Stomach (tissue), 9 donors: ENCODE data around the gene MTMR2. TPM values are rescaled to one million over a fixed set of nuclear protein-coding genes. Genes with fewer than 3 reads are reported as not detected.
"Not testable (repeated sequence)": the region's sequence is repeated elsewhere in the genome, so short reads cannot be mapped to it uniquely, and the experiment has no call there.

Source experiments
- DNase-seq, 2 donors: peaks; one replicate each; pipeline versions ENCODE4 v3.0.0 to v3.0.0-alpha.2; 2013 to 2019
- H3K27ac ChIP-seq, 5 donors: fragments of 200-600 bp in 4 of 5; sonication (generic) in 4 of 5; one replicate each; pipeline ENCODE4 v1.5.1; 2013 to 2019; ENCODE audit warnings: mild to moderate bottlenecking in 1 of 5, moderate library complexity in 1 of 5
- H3K27me3 ChIP-seq, 3 donors: fragments of 200-600 bp; sonication (generic); one replicate each; pipeline ENCODE4 v1.5.1; 2017 to 2019; ENCODE audit warnings: mixed run types in 1 of 3
- H3K36me3 ChIP-seq, 4 donors: fragments of 200-600 bp; sonication (generic); 1 replicate in 3 of 4; 2 replicates in 1 of 4; pipeline ENCODE4 v1.5.1; 2016 to 2019
- H3K4me1 ChIP-seq, 4 donors: fragments of 200-600 bp; sonication (generic); one replicate each; pipeline ENCODE4 v1.5.1; 2016 to 2019
- H3K4me3 ChIP-seq, 4 donors: fragments of 200-600 bp; sonication (generic) in 3 of 4; one replicate each; pipeline ENCODE4 v1.5.1; 2016 to 2019; ENCODE audit warnings: mild to moderate bottlenecking in 1 of 4
- H3K9me3 ChIP-seq, 4 donors: fragments of 200-600 bp; sonication (generic); one replicate each; pipeline ENCODE4 v1.5.1; 2016 to 2019
- EP300 ChIP-seq: sonication (generic); formaldehyde crosslinking; IDR thresholded peaks from one replicate; pipeline ENCODE4 v1.6.1; 2017; ENCODE audit warnings: antibody characterized with exemption
- POLR2A ChIP-seq, 4 donors: fragments of 450-650 bp; IDR thresholded peaks; one replicate each; pipeline ENCODE4 v1.6.1; 2016; ENCODE audit warnings: antibody characterized with exemption in 4 of 4, control low read depth in 2 of 4, mild to moderate bottlenecking in 1 of 4, moderate library complexity in 1 of 4
- POLR2AphosphoS5 ChIP-seq, 3 donors: sonication (generic); formaldehyde crosslinking; IDR thresholded peaks; one replicate each; pipeline ENCODE4 v1.6.1; 2016; ENCODE audit warnings: antibody characterized with exemption in 3 of 3
- WGBS, 5 donors: extraction: QIAGEN DNeasy Blood & Tissue Kit in 3 of 5; methylation state at CpG; one replicate each; pipeline versions ENCODE4 v1.1.5 to v1.1.7; 2013 to 2018; 5-methylcytosine and 5-hydroxymethylcytosine counted together
- intact Hi-C: fragments of 100-400 bp; cut with DNase I; formaldehyde crosslinking; loops from one replicate; pipeline ENCODE4 v1.15.1; 2023; ENCODE audit warnings: low total_unique reads
- polyA plus RNA-seq, 3 donors: library from polyadenylated mRNA; stranded (reverse); fragments of 200-250 nt; gene quantifications; one replicate each; pipeline ENCODE4 v1.2.3, GENCODE V29; 2013
- total RNA-seq, 5 donors: library from RNA; depleted of rRNA; stranded (reverse); fragments of >200 nt; gene quantifications; one replicate each; pipeline versions ENCODE4 v1.1.0 to v1.2.3, GENCODE V29; 2014 to 2016
- TF ChIP-seq, protein P1 (sequence below), 7 experiments: fragments of 450-650 bp in 4 of 7; fragments of 200-600 bp in 3 of 7; sonication (generic) in 3 of 7; IDR thresholded peaks; one replicate each; pipeline ENCODE4 v1.5.1; 2016 to 2019; ENCODE audit warnings: antibody characterized with exemption in 7 of 7, control low read depth in 2 of 7, mild to moderate bottlenecking in 1 of 7
- donor health status: healthy with polysubstance abuse.
- donor health status: Bipolar disorder and iron deficiency.
- donor health status: healthy.

The MTMR2 gene
- total and polyA plus RNA-seq, 8 donors: 4.9 to 201 (median 20.1) TPM

DNA sequence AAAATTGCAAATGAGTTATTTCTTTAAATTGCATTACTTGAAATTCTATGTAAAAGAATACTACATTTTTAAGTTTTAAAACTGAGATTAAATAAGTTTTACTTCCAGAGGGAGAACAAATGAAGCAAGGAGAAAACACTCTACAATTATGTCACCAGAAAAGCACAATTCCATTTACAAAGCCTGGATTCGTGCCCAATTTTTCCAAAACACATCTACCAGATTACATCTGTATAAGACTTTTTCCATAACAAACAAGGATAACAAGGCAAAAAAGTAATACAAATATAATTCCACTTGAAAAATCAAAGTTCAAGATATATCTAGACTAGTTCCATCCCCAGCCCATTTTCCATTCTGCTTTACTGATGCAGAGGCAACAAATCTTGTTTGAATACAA is 40.5 kb downstream of the MTMR2 start:
- Histone ChIP-seq H3K36me3 (peaks cover 0 to 31% (median 29%) of the 10 kb centered on the region in 4 donors), H3K4me3 (no peak overlapping the region), H3K27me3 (no peaks in the 10 kb centered on the region), H3K9me3 (no peaks in the 10 kb centered on the region), H3K4me1 (no peaks in the 10 kb centered on the region), H3K27ac (no peak overlapping the region)
- WGBS, 5 donors: 73 to 85% (median 82%) methylated on average over 1 of the region's 1 CpG
- intact Hi-C loops: no loop called here
- TF ChIP-seq, protein P1, sequence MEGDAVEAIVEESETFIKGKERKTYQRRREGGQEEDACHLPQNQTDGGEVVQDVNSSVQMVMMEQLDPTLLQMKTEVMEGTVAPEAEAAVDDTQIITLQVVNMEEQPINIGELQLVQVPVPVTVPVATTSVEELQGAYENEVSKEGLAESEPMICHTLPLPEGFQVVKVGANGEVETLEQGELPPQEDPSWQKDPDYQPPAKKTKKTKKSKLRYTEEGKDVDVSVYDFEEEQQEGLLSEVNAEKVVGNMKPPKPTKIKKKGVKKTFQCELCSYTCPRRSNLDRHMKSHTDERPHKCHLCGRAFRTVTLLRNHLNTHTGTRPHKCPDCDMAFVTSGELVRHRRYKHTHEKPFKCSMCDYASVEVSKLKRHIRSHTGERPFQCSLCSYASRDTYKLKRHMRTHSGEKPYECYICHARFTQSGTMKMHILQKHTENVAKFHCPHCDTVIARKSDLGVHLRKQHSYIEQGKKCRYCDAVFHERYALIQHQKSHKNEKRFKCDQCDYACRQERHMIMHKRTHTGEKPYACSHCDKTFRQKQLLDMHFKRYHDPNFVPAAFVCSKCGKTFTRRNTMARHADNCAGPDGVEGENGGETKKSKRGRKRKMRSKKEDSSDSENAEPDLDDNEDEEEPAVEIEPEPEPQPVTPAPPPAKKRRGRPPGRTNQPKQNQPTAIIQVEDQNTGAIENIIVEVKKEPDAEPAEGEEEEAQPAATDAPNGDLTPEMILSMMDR (IDR thresholded peaks at IDR 0.05): no peak
- TF ChIP-seq POLR2AphosphoS5 (IDR thresholded peaks at IDR 0.05) (no peak), EP300 (no peak), POLR2A (IDR thresholded peaks at IDR 0.05) (no peak)
- peak in 1 of 2 donors; percentile 18 for DNase-seq

DNA sequence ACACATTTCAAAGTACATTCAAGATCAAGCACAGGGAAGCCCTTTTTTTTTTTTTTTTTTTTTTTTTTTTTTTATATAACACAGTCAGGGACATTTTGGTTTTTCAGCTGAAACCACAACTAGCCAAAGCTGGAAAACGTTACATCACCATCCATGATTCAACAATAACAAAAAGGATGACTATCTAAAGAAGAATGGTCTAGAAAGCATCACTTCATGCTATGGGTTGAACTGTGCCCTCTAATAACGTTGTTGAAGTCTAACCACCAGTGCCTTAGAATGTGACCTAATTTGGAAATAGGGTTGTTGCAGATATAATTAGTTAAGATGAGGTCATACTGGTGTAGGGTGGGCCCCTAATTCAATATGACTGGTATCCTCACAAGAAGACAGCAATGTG is 46.6 kb downstream of the MTMR2 start:
- Histone ChIP-seq H3K9me3 (no peaks in the 10 kb centered on the region), H3K4me3 (no peak overlapping the region), H3K4me1 (no peaks in the 10 kb centered on the region), H3K27me3 (no peaks in the 10 kb centered on the region), H3K27ac (no peak overlapping the region), H3K36me3 (peaks cover 0 to 25% (median 9%) of the 10 kb centered on the region in 4 donors)
- DNase-seq: no peak
- intact Hi-C loops: no loop called here
- 54 to 84% (median 76%) methylated on average over 2 of the region's 2 CpGs for WGBS, 5 donors
- no peak for TF ChIP-seq EP300
- TF ChIP-seq, protein P1 (IDR thresholded peaks at IDR 0.05): no peak
- peak in 1 of 3 donors; percentile 23 for TF ChIP-seq POLR2AphosphoS5 (IDR thresholded peaks at IDR 0.05)
- TF ChIP-seq POLR2A (IDR thresholded peaks at IDR 0.05): no peak

DNA sequence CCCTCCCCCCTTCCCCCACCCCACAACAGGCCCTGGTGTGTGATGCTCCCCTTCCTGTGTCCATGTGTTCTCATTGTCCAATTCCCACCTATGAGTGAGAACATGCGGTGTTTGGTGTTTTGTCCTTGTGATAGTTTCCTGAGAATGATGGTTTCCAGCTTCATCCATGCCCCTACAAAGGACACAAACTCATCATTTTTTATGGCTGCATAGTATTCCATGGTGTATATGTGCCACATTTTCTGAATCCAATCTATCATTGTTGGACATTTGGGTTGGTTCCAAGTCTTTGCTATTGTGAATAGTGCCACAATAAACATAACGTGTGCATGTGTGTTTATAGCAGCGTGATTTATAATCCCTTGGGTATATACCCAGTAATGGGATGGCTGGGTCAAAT is 53.0 kb downstream of the MTMR2 start:
- WGBS, 5 donors: 83 to 95% (median 87%) methylated on average over 3 of the region's 3 CpGs
- H3K27me3 ChIP-seq, H3K27ac ChIP-seq, H3K36me3 ChIP-seq, H3K4me3 ChIP-seq, H3K4me1 ChIP-seq, intact Hi-C loops, DNase-seq, H3K9me3 ChIP-seq: not testable (repeated sequence)

DNA sequence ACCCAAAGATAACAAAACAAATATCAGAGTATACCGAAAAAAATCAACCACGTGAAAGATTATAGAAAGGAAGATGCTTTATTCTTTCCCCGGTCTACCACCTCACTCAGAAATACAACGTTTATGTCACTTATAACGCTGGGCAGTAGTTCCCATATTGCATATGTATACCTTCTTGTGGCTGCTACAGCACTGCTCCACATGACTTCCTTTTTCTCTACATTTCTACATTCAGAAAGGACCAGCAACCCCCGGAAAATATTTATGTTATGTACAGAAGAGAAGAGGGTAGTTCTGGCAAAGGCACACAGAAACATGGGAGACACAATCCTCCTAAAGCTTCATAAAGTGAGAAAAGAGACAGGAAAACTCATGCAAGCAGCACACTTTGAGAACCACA is 56.8 kb downstream of the MTMR2 start:
- intact Hi-C loops: no loop called here
- WGBS, 5 donors: 80 to 92% (median 90%) methylated on average over 6 of the region's 6 CpGs

More for the DNA sequence above, 56.8 kb downstream of the MTMR2 start:
- H3K27ac ChIP-seq: no peak overlapping the region
- no peak for DNase-seq
- no peak overlapping the region for H3K4me3 ChIP-seq
- TF ChIP-seq POLR2AphosphoS5 (IDR thresholded peaks at IDR 0.05): no peak
- no peak for TF ChIP-seq EP300
- TF ChIP-seq, protein P1 (IDR thresholded peaks at IDR 0.05): no peak
- TF ChIP-seq POLR2A (IDR thresholded peaks at IDR 0.05): no peak
- peaks cover 0 to 26% (median 21%) of the 10 kb centered on the region in 4 donors for H3K36me3 ChIP-seq
- no peaks in the 10 kb centered on the region for H3K9me3 ChIP-seq
- no peaks in the 10 kb centered on the region for H3K4me1 ChIP-seq
- no peaks in the 10 kb centered on the region for H3K27me3 ChIP-seq
